Upper lobe of left lung (tissue), 4 donors: ENCODE measurements around the gene CCNT2.

ENCODE experiments used
- EP300 ChIP-seq, 4 donors: sonication (generic); formaldehyde crosslinking; IDR thresholded peaks; one replicate each; pipeline ENCODE4 v1.5.1; 2017; ENCODE audit warnings: antibody characterized with exemption in 4 of 4, control low read depth in 2 of 4
- POLR2A ChIP-seq, 4 donors: fragments of 450-650 bp; IDR thresholded peaks; one replicate each; pipeline ENCODE4 v1.5.1; 2016 to 2017; ENCODE audit warnings: antibody characterized with exemption in 4 of 4, mild to moderate bottlenecking in 2 of 4
- POLR2AphosphoS5 ChIP-seq, 2 donors: sonication (generic); formaldehyde crosslinking; IDR thresholded peaks; one replicate each; pipeline ENCODE4 v1.5.1; 2017; ENCODE audit warnings: antibody characterized with exemption in 2 of 2
- TF ChIP-seq, protein P1 (sequence below), 6 experiments: fragments of 450-650 bp in 4 of 6; fragments of 200-600 bp in 2 of 6; sonication (generic) in 2 of 6; IDR thresholded peaks; one replicate each; pipeline ENCODE4 v1.5.1; 2016 to 2019; ENCODE audit warnings: antibody characterized with exemption in 6 of 6

DNA sequence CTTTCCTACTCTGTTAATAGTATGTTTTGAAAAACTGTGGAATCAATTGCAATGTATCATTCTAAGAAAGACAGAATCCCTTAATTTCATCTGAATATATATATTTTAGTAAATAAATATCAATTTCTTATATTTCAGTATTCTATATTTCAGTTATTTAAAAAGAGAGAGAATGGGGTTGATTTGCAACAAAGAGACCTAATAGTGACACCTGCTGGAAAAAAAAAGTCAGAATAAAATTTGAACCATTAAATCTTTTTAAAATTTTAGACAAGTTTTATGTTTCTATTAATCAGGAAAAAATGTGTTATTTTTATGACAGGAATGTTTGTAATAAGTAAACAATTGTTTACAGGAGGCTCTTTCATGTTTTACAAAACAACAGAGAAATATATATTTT lies 20.7 kb upstream of the CCNT2 start:
- TF ChIP-seq POLR2AphosphoS5 (IDR thresholded peaks at IDR 0.05) (no peak), POLR2A (IDR thresholded peaks at IDR 0.05) (no peak), EP300 (IDR thresholded peaks at IDR 0.05) (no peak)
- TF ChIP-seq, protein P1, sequence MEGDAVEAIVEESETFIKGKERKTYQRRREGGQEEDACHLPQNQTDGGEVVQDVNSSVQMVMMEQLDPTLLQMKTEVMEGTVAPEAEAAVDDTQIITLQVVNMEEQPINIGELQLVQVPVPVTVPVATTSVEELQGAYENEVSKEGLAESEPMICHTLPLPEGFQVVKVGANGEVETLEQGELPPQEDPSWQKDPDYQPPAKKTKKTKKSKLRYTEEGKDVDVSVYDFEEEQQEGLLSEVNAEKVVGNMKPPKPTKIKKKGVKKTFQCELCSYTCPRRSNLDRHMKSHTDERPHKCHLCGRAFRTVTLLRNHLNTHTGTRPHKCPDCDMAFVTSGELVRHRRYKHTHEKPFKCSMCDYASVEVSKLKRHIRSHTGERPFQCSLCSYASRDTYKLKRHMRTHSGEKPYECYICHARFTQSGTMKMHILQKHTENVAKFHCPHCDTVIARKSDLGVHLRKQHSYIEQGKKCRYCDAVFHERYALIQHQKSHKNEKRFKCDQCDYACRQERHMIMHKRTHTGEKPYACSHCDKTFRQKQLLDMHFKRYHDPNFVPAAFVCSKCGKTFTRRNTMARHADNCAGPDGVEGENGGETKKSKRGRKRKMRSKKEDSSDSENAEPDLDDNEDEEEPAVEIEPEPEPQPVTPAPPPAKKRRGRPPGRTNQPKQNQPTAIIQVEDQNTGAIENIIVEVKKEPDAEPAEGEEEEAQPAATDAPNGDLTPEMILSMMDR (IDR thresholded peaks at IDR 0.05), result peak in 3 of 6 experiments; percentile 11 to 30 (median 23)
